ENCODE results near the gene HOXC12.

DNA sequence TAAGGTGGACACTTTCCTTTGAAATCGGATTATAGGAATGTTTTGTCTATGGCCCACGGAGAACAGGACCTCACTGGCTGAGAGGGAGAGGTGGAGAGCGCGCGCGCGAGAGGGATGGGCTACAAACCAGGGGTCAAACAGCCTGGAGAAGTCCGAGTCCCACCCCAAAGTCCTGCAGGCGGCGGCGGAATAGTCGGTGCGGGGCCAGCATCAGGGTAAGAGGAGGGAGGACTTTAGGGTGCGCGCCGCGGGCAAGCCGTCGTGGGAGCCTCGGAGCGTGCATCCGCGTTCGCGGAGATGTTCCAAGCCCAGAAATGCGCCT is 50.8 kb downstream of the HOXC12 start:
- TF ChIP-seq, protein P1, sequence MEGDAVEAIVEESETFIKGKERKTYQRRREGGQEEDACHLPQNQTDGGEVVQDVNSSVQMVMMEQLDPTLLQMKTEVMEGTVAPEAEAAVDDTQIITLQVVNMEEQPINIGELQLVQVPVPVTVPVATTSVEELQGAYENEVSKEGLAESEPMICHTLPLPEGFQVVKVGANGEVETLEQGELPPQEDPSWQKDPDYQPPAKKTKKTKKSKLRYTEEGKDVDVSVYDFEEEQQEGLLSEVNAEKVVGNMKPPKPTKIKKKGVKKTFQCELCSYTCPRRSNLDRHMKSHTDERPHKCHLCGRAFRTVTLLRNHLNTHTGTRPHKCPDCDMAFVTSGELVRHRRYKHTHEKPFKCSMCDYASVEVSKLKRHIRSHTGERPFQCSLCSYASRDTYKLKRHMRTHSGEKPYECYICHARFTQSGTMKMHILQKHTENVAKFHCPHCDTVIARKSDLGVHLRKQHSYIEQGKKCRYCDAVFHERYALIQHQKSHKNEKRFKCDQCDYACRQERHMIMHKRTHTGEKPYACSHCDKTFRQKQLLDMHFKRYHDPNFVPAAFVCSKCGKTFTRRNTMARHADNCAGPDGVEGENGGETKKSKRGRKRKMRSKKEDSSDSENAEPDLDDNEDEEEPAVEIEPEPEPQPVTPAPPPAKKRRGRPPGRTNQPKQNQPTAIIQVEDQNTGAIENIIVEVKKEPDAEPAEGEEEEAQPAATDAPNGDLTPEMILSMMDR (IDR thresholded peaks at IDR 0.05): no peak
- TF ChIP-seq POLR2A (IDR thresholded peaks at IDR 0.05) (no peak), EP300 (IDR thresholded peaks at IDR 0.05) (no peak)
